Endodermal cell (in vitro differentiated cells): ENCODE measurements around the gene TCF21. TPM values are rescaled to one million over a fixed set of nuclear protein-coding genes. Genes with fewer than 3 reads are reported as not detected.

Experiments used
- DNase-seq: peaks from one replicate; pipeline ENCODE4 v3.0.0-alpha.2; 2017
- H3K27ac ChIP-seq: 2 replicates; pipeline ENCODE4 v1.5.1; 2013; ENCODE audit warnings: mild to moderate bottlenecking, low read depth, low read length, moderate library complexity
- H3K27me3 ChIP-seq: 2 replicates; pipeline ENCODE4 v1.6.1; 2013; ENCODE audit warnings: mild to moderate bottlenecking, low read length, moderate library complexity; ENCODE audit not compliant: insufficient read depth, control insufficient read depth, poor library complexity, severe bottlenecking
- H3K36me3 ChIP-seq: 2 replicates; pipeline ENCODE4 v1.7.0; 2013; ENCODE audit warnings: mild to moderate bottlenecking, low read length, moderate library complexity; ENCODE audit not compliant: control insufficient read depth, insufficient read depth
- H3K4me1 ChIP-seq: one replicate; pipeline ENCODE4 v1.7.0; 2013; ENCODE audit warnings: low read length; ENCODE audit not compliant: control insufficient read depth, insufficient read depth
- H3K4me3 ChIP-seq: 2 replicates; pipeline ENCODE4 v1.5.1; 2013; ENCODE audit warnings: mild to moderate bottlenecking, low read length, moderate library complexity
- H3K9ac ChIP-seq: 2 replicates; pipeline ENCODE4 v1.6.1; 2013; ENCODE audit warnings: mild to moderate bottlenecking, low read length, moderate library complexity; ENCODE audit not compliant: poor library complexity, severe bottlenecking; ENCODE audit errors: extremely low read depth
- H3K9me3 ChIP-seq: 2 replicates; pipeline ENCODE4 v1.6.1; 2013; ENCODE audit warnings: mild to moderate bottlenecking, low read length, moderate library complexity; ENCODE audit not compliant: control insufficient read depth
- H3K27ac Mint-ChIP-seq: 2 replicates; pipeline ENCODE4 v1.8.0; 2020; ENCODE audit warnings: mixed read lengths
- H3K27me3 Mint-ChIP-seq: 2 replicates; pipeline ENCODE4 v1.8.0; 2021; ENCODE audit warnings: mild to moderate bottlenecking, mixed read lengths; ENCODE audit not compliant: insufficient read depth
- H3K36me3 Mint-ChIP-seq: 2 replicates; pipeline ENCODE4 v1.8.0; 2020; ENCODE audit warnings: low read depth, mixed read lengths
- H3K4me1 Mint-ChIP-seq: 2 replicates; pipeline ENCODE4 v1.8.0; 2020; ENCODE audit warnings: mixed read lengths
- H3K4me3 Mint-ChIP-seq: 2 replicates; pipeline ENCODE4 v1.8.0; 2020; ENCODE audit warnings: mild to moderate bottlenecking, moderate library complexity, mixed read lengths
- H3K9me3 Mint-ChIP-seq: 2 replicates; pipeline ENCODE4 v1.8.0; 2020; ENCODE audit warnings: mild to moderate bottlenecking, mixed read lengths
- WGBS, 2 experiments: methylation state at CpG; one replicate each; pipeline versions ENCODE4 v1.1.5 to v1.1.7; 2013; ENCODE audit warnings: missing lambda C conversion rate in 2 of 2, mixed read lengths in 1 of 2; ENCODE audit not compliant: insufficient coverage in 1 of 2, insufficient read length in 1 of 2; 5-methylcytosine and 5-hydroxymethylcytosine counted together
- total RNA-seq, 2 donors: library from RNA; stranded (reverse); fragmentation: NEBNext Ultra II Directional in 1 of 2; extraction: Animal tissue kit (Norgen Biotek cat#: 25700) in 1 of 2; gene quantifications; 2 replicates in 1 of 2; 3 replicates in 1 of 2; pipeline ENCODE4 v1.2.1, GENCODE V29; 2021
- TF ChIP-seq, protein P1 (sequence below): fragments of 200-600 bp; sonication (generic); conservative IDR thresholded peaks from 2 replicates; pipeline ENCODE4 v1.5.0; 2021; ENCODE audit warnings: antibody characterized with exemption, mild to moderate bottlenecking

The TCF21 gene
- total RNA-seq, 2 donors from 2014 or later, result 0.11 TPM; not detected in 1

DNA sequence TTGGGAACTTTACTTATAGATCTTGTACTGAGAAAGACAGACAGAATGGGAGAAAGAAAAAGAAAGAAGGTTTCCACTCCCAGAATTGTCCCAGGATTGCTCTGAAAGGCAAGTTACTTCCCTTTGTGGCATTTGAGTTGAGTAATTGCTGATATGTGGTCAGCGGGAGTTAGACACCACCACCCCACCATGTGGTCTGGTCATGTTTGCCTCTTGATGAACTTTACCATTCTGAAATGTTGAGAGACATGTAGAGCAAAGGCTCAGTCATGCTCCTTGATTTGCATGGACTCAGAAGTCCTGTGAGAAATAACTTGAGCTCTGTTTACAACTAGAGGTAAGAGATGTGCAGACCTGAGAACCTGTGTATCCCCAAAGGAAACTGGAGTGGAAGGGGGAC, 17.1 kb downstream of the TCF21 start:
- Histone ChIP-seq H3K27me3 (peaks cover 23% of the 10 kb centered on the region), H3K4me3 (no peak overlapping the region), H3K9ac (no peak overlapping the region), H3K9me3 (no peaks in the 10 kb centered on the region), H3K4me1 (no peaks in the 10 kb centered on the region), H3K36me3 (no peaks in the 10 kb centered on the region), H3K27ac (no peak overlapping the region)
- no peak overlapping the region for H3K4me3 Mint-ChIP-seq
- no peak overlapping the region for H3K27ac Mint-ChIP-seq
- TF ChIP-seq, protein P1, sequence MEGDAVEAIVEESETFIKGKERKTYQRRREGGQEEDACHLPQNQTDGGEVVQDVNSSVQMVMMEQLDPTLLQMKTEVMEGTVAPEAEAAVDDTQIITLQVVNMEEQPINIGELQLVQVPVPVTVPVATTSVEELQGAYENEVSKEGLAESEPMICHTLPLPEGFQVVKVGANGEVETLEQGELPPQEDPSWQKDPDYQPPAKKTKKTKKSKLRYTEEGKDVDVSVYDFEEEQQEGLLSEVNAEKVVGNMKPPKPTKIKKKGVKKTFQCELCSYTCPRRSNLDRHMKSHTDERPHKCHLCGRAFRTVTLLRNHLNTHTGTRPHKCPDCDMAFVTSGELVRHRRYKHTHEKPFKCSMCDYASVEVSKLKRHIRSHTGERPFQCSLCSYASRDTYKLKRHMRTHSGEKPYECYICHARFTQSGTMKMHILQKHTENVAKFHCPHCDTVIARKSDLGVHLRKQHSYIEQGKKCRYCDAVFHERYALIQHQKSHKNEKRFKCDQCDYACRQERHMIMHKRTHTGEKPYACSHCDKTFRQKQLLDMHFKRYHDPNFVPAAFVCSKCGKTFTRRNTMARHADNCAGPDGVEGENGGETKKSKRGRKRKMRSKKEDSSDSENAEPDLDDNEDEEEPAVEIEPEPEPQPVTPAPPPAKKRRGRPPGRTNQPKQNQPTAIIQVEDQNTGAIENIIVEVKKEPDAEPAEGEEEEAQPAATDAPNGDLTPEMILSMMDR, result no peak
- no peak for DNase-seq
- H3K9me3 Mint-ChIP-seq, result no peaks in the 10 kb centered on the region
- no peaks in the 10 kb centered on the region for H3K36me3 Mint-ChIP-seq
- peaks cover 21% of the 10 kb centered on the region for H3K27me3 Mint-ChIP-seq
- WGBS, 2 experiments, result 100% methylated on average over 1 of the region's 1 CpG; no CpG with 5 or more reads in 1 of the 2 experiments
- peaks cover 4% of the 10 kb centered on the region for H3K4me1 Mint-ChIP-seq

DNA sequence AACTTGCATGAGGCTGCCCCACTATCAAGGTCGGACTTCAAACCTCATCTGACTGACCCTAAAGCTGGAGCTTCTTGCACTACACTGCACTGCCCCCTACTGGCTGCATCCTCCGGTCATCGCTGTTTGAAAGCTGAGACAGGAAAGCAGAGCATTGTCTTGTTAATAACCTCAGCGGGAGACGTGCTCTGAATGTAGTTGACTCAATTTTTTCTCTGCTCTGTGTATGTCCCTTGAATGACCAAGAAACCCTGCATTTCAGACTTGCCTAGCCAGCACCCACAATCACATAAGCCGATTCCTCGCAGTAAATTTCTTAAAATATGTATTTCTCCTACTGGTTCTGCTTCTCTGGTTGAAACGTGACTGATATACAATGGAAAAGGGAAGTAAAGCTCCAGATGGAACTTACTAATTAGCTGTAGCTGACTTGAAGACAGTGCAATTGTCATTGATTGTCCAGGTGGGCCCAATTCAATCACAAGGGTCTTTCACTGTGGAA, 27.8 kb downstream of the TCF21 start:
- Mint-ChIP-seq H3K4me1 (peaks cover 4% of the 10 kb centered on the region), H3K27ac (peak overlapping the region; percentile 2), H3K4me3 (no peak overlapping the region), H3K36me3 (no peaks in the 10 kb centered on the region), H3K9me3 (no peaks in the 10 kb centered on the region), H3K27me3 (no peaks in the 10 kb centered on the region)
- H3K9me3 ChIP-seq, result no peaks in the 10 kb centered on the region
- TF ChIP-seq, protein P1, result peak; percentile 97
- H3K4me1 ChIP-seq, result no peaks in the 10 kb centered on the region
- H3K36me3 ChIP-seq, result no peaks in the 10 kb centered on the region
- peak; percentile 99 for DNase-seq
- H3K9ac ChIP-seq, result no peak overlapping the region
- peak overlapping the region; percentile 36 for H3K27ac ChIP-seq
- no peak overlapping the region for H3K4me3 ChIP-seq
- 10 to 17% methylated on average over 3 to 8 of the region's 8 CpGs for WGBS, 2 experiments
- H3K27me3 ChIP-seq, result no peaks in the 10 kb centered on the region

DNA sequence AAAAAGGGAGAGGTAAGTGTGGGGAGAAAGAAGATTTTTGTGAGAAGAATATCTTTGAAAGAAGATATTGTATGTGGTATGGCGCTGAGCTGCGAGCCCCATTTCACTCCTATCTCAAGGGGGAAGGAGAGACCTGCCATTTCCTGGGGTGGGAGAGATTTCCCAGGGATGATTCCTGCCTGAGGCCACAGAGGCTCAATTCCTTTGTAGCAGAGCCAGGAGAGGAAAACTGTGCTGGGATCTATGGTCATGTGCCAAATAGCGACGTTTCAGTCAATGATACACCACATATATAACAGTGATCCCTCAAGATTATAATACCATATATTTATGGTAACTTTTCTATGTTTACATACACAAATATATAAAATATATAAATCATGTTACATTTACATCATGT, 28.9 kb downstream of the TCF21 start:
- Mint-ChIP-seq H3K9me3 (no peaks in the 10 kb centered on the region), H3K27ac (no peak overlapping the region), H3K4me3 (no peak overlapping the region), H3K4me1 (peaks cover 4% of the 10 kb centered on the region), H3K27me3 (no peaks in the 10 kb centered on the region), H3K36me3 (no peaks in the 10 kb centered on the region)
- no peaks in the 10 kb centered on the region for H3K4me1 ChIP-seq
- no peak overlapping the region for H3K4me3 ChIP-seq
- TF ChIP-seq, protein P1, result no peak
- H3K9ac ChIP-seq, result no peak overlapping the region
- H3K27ac ChIP-seq, result no peak overlapping the region
- no peak for DNase-seq
- no peaks in the 10 kb centered on the region for H3K36me3 ChIP-seq
- no peaks in the 10 kb centered on the region for H3K27me3 ChIP-seq
- WGBS, 2 experiments, result 86 to 100% methylated on average over 1 to 2 of the region's 4 CpGs
- no peaks in the 10 kb centered on the region for H3K9me3 ChIP-seq
